ENCODE data around the gene FMNL2. TPM values are rescaled to one million over a fixed set of nuclear protein-coding genes. Genes with fewer than 3 reads are reported as not detected.
"Not testable (repeated sequence)": the region's sequence is repeated elsewhere in the genome, so short reads cannot be mapped to it uniquely, and the experiment has no call there.

Gene FMNL2
- polyA plus RNA-seq, 10 donors = 21.4 to 41.1 (median 26.5) TPM

GRCh38 chr2:152513681-152514080 is 178.7 kb downstream of the FMNL2 start:
- no peak for DNase-seq

- no peak for DNase-seq
Measured at GRCh38 chr2:152518034-152518433, 183.1 kb downstream of the FMNL2 start.

GRCh38 chr2:152518641-152519580 is 183.9 kb downstream of the FMNL2 start:
- no peak for DNase-seq

GRCh38 chr2:152519581-152519952 is 184.6 kb downstream of the FMNL2 start:
- no peak for DNase-seq

- DNase-seq = no peak
Measured at GRCh38 chr2:152520759-152521158, 185.8 kb downstream of the FMNL2 start.

GRCh38 chr2:152522446-152522845 is 187.5 kb downstream of the FMNL2 start:
- DNase-seq = not testable (repeated sequence)

- DNase-seq = no peak
Measured at GRCh38 chr2:152523091-152523490, 188.1 kb downstream of the FMNL2 start.

GRCh38 chr2:152525277-152525838 is 190.4 kb downstream of the FMNL2 start:
- DNase-seq = no peak

GRCh38 chr2:152529420-152530115 is 194.6 kb downstream of the FMNL2 start:
- DNase-seq = peak in 2 of 3 donors; percentile 48 to 68

GRCh38 chr2:152532241-152532640 is 197.3 kb downstream of the FMNL2 start:
- no peak for DNase-seq

- DNase-seq = peak; percentile 66 to 88 (median 83)
Measured at GRCh38 chr2:152534460-152535135, 199.6 kb downstream of the FMNL2 start.

GRCh38 chr2:152537081-152537651 is 202.2 kb downstream of the FMNL2 start:
- DNase-seq = peak in 2 of 3 donors; percentile 37 to 76

GRCh38 chr2:152539424-152539823 is 204.4 kb downstream of the FMNL2 start:
- DNase-seq = no peak

GRCh38 chr2:152541712-152542111 is 206.7 kb downstream of the FMNL2 start:
- no peak for DNase-seq

GRCh38 chr2:152542337-152542994 is 207.5 kb downstream of the FMNL2 start:
- no peak for DNase-seq

- DNase-seq = peak; percentile 65 to 93 (median 80)
Measured at GRCh38 chr2:152542995-152543481, 208.1 kb downstream of the FMNL2 start.

GRCh38 chr2:152543717-152544116 is 208.7 kb downstream of the FMNL2 start:
- DNase-seq = no peak

- no peak for DNase-seq
Measured at GRCh38 chr2:152544638-152545037, 209.7 kb downstream of the FMNL2 start.

GRCh38 chr2:152546230-152546837 is 211.4 kb downstream of the FMNL2 start:
- DNase-seq = no peak

- no peak for DNase-seq
Measured at GRCh38 chr2:152548111-152548875, 213.3 kb downstream of the FMNL2 start.

Data from muscle of back (tissue), 11 donors.